NCI-H187 treated with DMSO at 0.1 percent for 48 hours (cell line): ENCODE results near the gene TBX15.

Experiments used
- DNase-seq: peaks from one replicate; lab custom pipeline; 2025; lab: John Stamatoyannopoulos, UW

Gene TBX15

GRCh38 chr1:118890851-118891384, 97.2 kb downstream of the TBX15 start:
- DNase-seq, result no peak

GRCh38 chr1:118884946-118885345, 103.2 kb downstream of the TBX15 start:
- DNase-seq, result no peak

- no peak for DNase-seq
Measured at GRCh38 chr1:118881751-118882150, 106.4 kb downstream of the TBX15 start.

GRCh38 chr1:118878661-118879060, 109.5 kb downstream of the TBX15 start:
- DNase-seq, result no peak

GRCh38 chr1:118877668-118878396, 110.3 kb downstream of the TBX15 start:
- DNase-seq, result no peak

- no peak for DNase-seq
Measured at GRCh38 chr1:118871582-118872171, 116.5 kb downstream of the TBX15 start.

GRCh38 chr1:118868387-118868786, 119.8 kb downstream of the TBX15 start:
- DNase-seq, result no peak

GRCh38 chr1:118866330-118866729, 121.8 kb downstream of the TBX15 start:
- no peak for DNase-seq

- DNase-seq, result no peak
Measured at GRCh38 chr1:118863688-118864087, 124.5 kb downstream of the TBX15 start.

GRCh38 chr1:118862755-118863154, 125.4 kb downstream of the TBX15 start:
- no peak for DNase-seq

GRCh38 chr1:118861216-118861615, 126.9 kb downstream of the TBX15 start:
- no peak for DNase-seq

- no peak for DNase-seq
Measured at GRCh38 chr1:118859999-118860398, 128.1 kb downstream of the TBX15 start.

GRCh38 chr1:118846443-118846842, 141.7 kb downstream of the TBX15 start:
- DNase-seq, result no peak

GRCh38 chr1:118842452-118843201, 145.5 kb downstream of the TBX15 start:
- DNase-seq, result peak; percentile 36

- no peak for DNase-seq
Measured at GRCh38 chr1:118841521-118841920, 146.6 kb downstream of the TBX15 start.
